NCI-H128 (cell line): ENCODE measurements around the gene SP8.

Experiments used
- DNase-seq: peaks from one replicate; lab custom pipeline; 2025; ENCODE audit not compliant: unreplicated experiment; lab: John Stamatoyannopoulos, UW

SP8 gene

DNA sequence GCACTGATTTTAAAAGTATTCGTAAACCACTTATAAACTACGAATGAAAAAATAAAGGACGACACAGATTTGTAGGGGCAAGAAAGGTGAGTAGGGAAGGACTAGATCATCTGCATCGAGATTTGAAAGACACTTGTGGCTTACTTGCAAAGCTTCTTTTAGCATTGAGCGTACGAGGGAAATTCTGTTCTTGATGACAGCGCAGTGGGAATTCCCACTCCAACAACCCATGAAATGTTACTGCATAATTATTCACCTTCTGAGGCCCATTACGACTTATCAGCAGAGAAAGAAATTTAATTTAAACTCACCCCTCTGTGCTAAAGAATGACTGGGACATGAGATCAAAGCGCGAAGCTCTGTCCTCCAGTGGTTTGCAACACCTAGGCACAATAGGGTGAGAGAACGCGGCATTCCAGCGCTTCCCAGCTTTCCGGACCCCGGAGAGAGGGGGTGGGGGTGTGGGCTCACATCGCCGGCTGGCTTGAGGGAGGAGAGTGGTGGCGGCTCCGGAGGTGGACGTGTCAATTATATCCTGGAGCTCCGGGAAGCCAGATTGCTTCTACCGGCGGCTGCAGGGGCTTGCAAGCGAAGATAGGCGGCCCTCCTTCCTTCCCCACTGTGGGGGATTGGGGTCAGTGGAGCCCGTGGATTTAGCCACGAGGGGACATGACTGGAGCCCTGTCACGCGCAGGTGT lies 10.3 kb downstream of the SP8 start:
- no peak for DNase-seq

- no peak for DNase-seq
Observed at GRCh38 chr7:20754001-20754400, 32.7 kb downstream of the SP8 start.

- DNase-seq = no peak
Observed at GRCh38 chr7:20749906-20750305, 36.8 kb downstream of the SP8 start.

GRCh38 chr7:20748853-20749252 lies 37.8 kb downstream of the SP8 start:
- DNase-seq = no peak

DNA sequence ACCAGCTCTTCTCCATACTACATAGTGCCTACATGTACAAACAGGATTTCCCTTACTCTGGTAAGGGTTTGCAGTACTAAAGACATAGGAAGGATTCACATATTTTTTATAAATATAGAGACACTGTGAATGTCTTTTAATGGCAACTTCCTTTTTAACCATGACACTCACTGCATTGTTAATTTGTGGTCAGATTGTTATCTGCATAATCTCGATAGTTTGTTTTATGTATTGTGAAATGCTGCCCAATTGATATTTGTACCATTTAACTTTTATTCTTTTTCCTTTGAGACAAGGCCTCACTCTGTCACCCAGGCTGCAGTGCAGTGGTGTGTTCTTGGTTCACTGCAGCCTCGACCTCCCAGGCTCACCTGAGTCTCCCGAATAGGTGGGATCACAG lies 39.7 kb downstream of the SP8 start:
- DNase-seq = no peak

DNA sequence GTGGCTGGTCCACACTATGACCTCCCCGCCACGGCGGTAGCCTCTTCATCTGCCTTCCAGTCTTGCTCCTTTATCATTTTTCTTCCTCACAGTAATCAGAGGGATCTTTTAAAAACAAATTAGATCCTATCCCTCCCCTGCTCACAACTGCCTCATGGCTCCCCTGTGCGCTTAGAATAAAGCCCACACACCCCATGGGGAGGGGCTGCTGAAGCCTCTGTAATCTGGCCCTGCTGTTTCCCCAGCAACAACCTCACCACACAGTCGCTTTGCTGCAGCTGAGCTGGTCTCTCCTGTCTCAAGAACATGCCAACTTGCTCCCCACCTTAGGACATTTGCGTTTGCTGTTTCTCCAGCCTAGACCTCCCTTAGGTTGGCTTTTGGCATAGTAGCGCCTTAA lies 41.0 kb downstream of the SP8 start:
- no peak for DNase-seq

DNA sequence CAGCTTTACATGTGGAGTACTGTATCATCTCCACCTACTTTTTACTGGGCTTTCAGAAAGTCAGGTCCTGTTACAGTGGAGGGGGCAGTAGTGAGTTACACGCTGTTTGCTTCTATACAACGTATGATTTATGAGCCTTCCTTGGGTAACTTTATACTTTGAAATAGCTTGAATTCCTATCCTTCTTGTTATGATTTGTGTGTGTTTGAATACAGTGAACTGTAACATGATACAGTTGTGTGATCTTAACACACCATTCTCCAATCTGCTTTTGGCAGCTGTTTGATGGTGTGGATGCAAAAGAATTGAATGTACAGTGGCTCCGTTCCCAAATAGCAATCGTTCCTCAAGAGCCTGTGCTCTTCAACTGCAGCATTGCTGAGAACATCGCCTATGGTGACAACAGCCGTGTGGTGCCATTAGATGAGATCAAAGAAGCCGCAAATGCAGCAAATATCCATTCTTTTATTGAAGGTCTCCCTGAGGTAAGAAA lies 41.7 kb downstream of the SP8 start:
- DNase-seq = peak; percentile 72

DNA sequence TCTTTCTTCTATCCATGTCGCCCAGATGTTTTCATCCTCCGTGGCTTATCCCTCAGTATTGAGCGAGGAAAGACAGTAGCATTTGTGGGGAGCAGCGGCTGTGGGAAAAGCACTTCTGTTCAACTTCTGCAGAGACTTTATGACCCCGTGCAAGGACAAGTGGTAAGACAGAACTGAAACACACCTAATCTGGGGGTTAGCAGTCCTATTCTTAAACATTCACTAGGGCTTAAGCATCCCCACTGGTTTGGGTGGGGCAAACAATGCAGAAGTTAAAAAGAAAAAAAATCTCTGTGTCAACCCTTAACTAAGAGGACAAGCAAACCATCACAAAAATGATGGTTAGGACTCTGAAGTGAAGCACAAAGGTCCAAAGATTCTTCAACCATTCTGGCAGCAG lies 43.8 kb downstream of the SP8 start:
- no peak for DNase-seq

DNA sequence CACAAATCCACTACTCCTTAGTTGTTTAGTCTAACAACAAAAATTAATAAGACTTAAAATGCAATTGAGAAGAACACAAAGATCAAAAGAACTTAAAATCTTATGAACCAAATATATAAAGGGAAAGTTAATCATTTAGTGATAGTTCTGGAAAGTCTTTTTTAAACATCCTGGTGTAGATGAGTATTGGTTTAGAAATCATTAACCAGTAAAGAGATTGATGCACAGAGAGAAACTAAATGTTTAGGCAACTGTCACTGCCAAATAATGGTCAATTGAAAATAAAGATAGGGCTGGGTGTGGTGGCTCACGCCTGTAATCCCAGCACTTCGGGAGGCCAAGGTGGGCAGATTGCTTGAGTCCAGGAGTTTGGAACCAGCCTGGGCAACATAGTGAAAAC lies 44.9 kb downstream of the SP8 start:
- DNase-seq = no peak

DNA sequence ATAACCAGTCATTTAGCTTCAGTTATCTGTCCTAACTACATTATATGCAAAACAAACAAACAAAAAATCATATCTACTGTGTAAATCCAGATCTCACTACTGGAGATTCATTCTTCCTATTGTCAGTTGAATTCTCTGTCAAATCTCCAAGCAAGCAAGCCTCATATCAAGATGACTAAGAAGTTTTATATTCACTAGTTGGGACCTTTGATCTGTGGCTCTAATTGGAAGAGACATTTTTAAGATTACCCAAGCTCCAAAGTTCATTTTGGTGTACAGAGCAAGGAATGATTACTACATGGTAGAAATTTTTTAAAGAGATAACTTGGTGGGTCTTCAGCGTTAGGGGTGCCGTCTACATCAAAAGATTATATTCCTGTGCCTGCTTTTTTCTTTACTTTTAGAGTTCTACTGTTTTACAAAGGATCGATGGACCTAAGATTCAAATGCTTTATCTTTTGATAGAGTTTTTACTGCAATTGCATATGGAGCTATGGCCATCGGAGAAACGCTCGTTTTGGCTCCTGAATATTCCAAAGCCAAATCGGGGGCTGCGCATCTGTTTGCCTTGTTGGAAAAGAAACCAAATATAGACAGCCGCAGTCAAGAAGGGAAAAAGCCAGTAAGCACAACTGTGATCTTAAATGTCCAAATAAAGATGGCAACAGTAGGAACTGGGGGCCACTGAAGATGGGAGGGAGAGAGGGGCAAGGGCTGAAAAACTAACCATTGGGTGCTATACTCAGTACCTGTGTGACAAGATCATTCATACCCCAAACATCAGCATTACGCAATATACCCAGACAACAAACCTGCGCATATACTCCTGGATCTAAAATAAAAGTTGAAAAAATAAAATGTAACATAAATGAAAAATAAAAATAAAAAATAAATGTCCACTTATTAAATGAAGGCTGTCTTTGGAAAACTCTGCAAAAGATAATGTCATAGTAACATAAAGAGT lies 47.9 kb downstream of the SP8 start:
- no peak for DNase-seq

DNA sequence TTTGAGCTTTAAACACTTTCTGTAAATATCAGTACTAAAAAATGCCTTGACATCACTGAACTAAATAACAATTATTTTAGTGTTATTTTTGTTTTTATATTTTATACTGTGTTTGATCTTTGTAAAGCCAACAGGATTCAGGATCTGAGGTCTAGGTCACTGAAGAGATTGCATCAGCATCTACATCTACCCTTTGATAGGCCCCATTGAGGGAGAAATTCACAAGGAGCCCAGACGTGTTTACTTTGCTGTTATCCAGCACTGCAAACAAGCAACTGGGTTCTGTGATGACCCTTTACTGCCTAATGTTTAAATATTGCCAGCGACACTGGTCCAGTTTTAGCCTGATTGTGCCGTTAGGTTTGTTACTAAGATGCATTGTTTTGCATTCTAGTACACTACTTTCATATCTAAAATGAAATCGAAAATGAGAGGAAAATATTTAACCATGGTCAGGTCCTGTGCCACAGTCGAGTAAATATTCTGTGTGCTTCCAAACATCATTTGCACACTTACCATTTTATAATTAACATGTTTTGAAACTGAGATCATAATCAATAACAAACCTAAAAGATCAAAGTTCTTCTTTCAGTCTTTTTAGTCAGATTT lies 48.7 kb downstream of the SP8 start:
- no peak for DNase-seq

- no peak for DNase-seq
Observed at GRCh38 chr7:20735346-20736065, 51.2 kb downstream of the SP8 start.
